GM12892 (cell line): ENCODE results near the gene GABRD.

Experiments used
- POLR2A ChIP-seq: IDR thresholded peaks from 2 replicates; pipeline ENCODE4 v1.6.1; 2011; ENCODE audit warnings: low read depth, low read length, control low read depth
- POLR2AphosphoS5 ChIP-seq: IDR thresholded peaks from 2 replicates; pipeline ENCODE4 v1.6.1; 2011; ENCODE audit warnings: low read depth, low read length, control low read depth
- TAF1 ChIP-seq: IDR thresholded peaks from 2 replicates; pipeline ENCODE4 v1.6.1; 2011; ENCODE audit warnings: low read depth, mild to moderate bottlenecking, control low read depth, low read length, borderline replicate concordance

- no peak for TF ChIP-seq POLR2AphosphoS5
- no peak for TF ChIP-seq TAF1
- no peak for TF ChIP-seq POLR2A
Measured at GRCh38 chr1:2061065-2061778, 42.1 kb downstream of the GABRD start.
